HL-60/S4 treated with phorbol 12-myristate 13-acetate at 8.2 ng/mL for 4 days and 3 days (cell line): Measurements from ENCODE around the gene C1QTNF8.

Experiments used
- in situ Hi-C: fragments of 300-500 bp; cut with MboI; formaldehyde crosslinking; loops from 2 replicates; pipeline ENCODE4 v1.15.0; 2022; ENCODE audit warnings: low sequenced_read_pairs

The C1QTNF8 gene

GRCh38 chr16:1066584-1067172 is 29.4 kb downstream of the C1QTNF8 start:
- in situ Hi-C loops: no loop called here

GRCh38 chr16:1065469-1066128 is 30.4 kb downstream of the C1QTNF8 start:
- in situ Hi-C loops: no loop called here

- in situ Hi-C loops: no loop called here
These were observed 32.3 kb downstream of the C1QTNF8 start for GRCh38 chr16:1063728-1064127.

GRCh38 chr16:1062895-1063294 is 33.1 kb downstream of the C1QTNF8 start:
- in situ Hi-C loops: no loop called here

- in situ Hi-C loops: no loop called here
These were observed 34.1 kb downstream of the C1QTNF8 start for GRCh38 chr16:1061769-1062505.

- in situ Hi-C loops: no loop called here
These were observed 35.4 kb downstream of the C1QTNF8 start for GRCh38 chr16:1060416-1061340.

- in situ Hi-C loops: no loop called here
These were observed 36.7 kb downstream of the C1QTNF8 start for GRCh38 chr16:1059310-1059709.

- in situ Hi-C loops: no loop called here
These were observed 37.8 kb downstream of the C1QTNF8 start for GRCh38 chr16:1058216-1058615.

- in situ Hi-C loops: no loop called here
These were observed 38.7 kb downstream of the C1QTNF8 start for GRCh38 chr16:1057252-1057932.

- in situ Hi-C loops: no loop called here
These were observed 39.8 kb downstream of the C1QTNF8 start for GRCh38 chr16:1056196-1056595.

GRCh38 chr16:1055557-1055924 is 40.5 kb downstream of the C1QTNF8 start:
- in situ Hi-C loops: no loop called here

GRCh38 chr16:1054660-1055556 is 41.1 kb downstream of the C1QTNF8 start:
- in situ Hi-C loops: no loop called here

- in situ Hi-C loops: no loop called here
These were observed 42.2 kb downstream of the C1QTNF8 start for GRCh38 chr16:1053700-1054368.

- in situ Hi-C loops: no loop called here
These were observed 42.9 kb downstream of the C1QTNF8 start for GRCh38 chr16:1053121-1053521.

GRCh38 chr16:1052721-1053120 is 43.3 kb downstream of the C1QTNF8 start:
- in situ Hi-C loops: no loop called here

GRCh38 chr16:1051446-1051845 is 44.6 kb downstream of the C1QTNF8 start:
- in situ Hi-C loops: no loop called here

- in situ Hi-C loops: no loop called here
These were observed 45.1 kb downstream of the C1QTNF8 start for GRCh38 chr16:1050921-1051320.

GRCh38 chr16:1050516-1050915 is 45.5 kb downstream of the C1QTNF8 start:
- in situ Hi-C loops: no loop called here

GRCh38 chr16:1049976-1050247 is 46.1 kb downstream of the C1QTNF8 start:
- in situ Hi-C loops: no loop called here
